Measurements from ENCODE around the gene KLRC2. TPM values are rescaled to one million over a fixed set of nuclear protein-coding genes. Genes with fewer than 3 reads are reported as not detected.

Gene KLRC2
- polyA plus RNA-seq, 1 donor = not detected

Other genes with a start within 250 kb of the KLRC2 start
- gene GABARAPL1, start 223.1 kb downstream of the KLRC2 start, polyA plus RNA-seq (ENCODE audit: insufficient read length) = 22.2 TPM
- gene KLRD1, start 128.1 kb downstream of the KLRC2 start, polyA plus RNA-seq (ENCODE audit: insufficient read length) = 1.3 TPM
- gene KLRK1, start 46.0 kb downstream of the KLRC2 start, polyA plus RNA-seq (ENCODE audit: insufficient read length) = 0.58 TPM
- not detected for gene KLRC4, start 26.3 kb downstream of the KLRC2 start, polyA plus RNA-seq (ENCODE audit: insufficient read length)
- gene KLRC3, start 15.4 kb downstream of the KLRC2 start, polyA plus RNA-seq (ENCODE audit: insufficient read length) = not detected
- 0.37 TPM for gene KLRC1, start 17.4 kb upstream of the KLRC2 start, polyA plus RNA-seq (ENCODE audit: insufficient read length)
- gene EIF2S3B, start 69.9 kb upstream of the KLRC2 start, polyA plus RNA-seq (ENCODE audit: insufficient read length) = 3.1 TPM
- 20.2 TPM for gene MAGOHB, start 177.6 kb upstream of the KLRC2 start, polyA plus RNA-seq (ENCODE audit: insufficient read length)
- 0.13 TPM for gene STYK1, start 238.0 kb upstream of the KLRC2 start, polyA plus RNA-seq (ENCODE audit: insufficient read length)